Upper lobe of left lung (tissue), 4 donors: ENCODE results near the gene KCNAB1.

Source experiments
- EP300 ChIP-seq, 4 donors: sonication (generic); formaldehyde crosslinking; IDR thresholded peaks; one replicate each; pipeline ENCODE4 v1.5.1; 2017; ENCODE audit warnings: antibody characterized with exemption in 4 of 4, control low read depth in 2 of 4
- TF ChIP-seq, protein P1 (sequence below), 6 experiments: fragments of 450-650 bp in 4 of 6; fragments of 200-600 bp in 2 of 6; sonication (generic) in 2 of 6; IDR thresholded peaks; one replicate each; pipeline ENCODE4 v1.5.1; 2016 to 2019; ENCODE audit warnings: antibody characterized with exemption in 6 of 6

DNA sequence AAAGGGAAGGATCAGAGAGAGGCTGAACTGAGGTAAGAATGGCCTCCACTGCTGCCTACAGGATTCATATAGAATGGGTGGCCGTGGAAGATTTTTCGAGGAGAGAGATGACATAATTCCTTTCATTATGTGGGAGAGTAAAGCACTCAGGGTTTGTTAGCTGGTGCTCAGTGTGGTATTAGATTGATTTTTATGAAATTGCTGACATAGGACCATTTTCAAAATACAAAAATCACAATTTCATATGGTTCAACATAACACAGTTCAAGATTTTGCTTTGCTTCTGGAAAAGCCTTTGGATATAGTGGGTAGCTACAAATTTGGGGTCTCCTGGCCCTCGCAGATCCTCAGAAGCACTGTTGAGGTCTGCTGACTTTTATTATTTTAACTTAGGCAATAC is 95.4 kb downstream of the KCNAB1 start:
- TF ChIP-seq, protein P1, sequence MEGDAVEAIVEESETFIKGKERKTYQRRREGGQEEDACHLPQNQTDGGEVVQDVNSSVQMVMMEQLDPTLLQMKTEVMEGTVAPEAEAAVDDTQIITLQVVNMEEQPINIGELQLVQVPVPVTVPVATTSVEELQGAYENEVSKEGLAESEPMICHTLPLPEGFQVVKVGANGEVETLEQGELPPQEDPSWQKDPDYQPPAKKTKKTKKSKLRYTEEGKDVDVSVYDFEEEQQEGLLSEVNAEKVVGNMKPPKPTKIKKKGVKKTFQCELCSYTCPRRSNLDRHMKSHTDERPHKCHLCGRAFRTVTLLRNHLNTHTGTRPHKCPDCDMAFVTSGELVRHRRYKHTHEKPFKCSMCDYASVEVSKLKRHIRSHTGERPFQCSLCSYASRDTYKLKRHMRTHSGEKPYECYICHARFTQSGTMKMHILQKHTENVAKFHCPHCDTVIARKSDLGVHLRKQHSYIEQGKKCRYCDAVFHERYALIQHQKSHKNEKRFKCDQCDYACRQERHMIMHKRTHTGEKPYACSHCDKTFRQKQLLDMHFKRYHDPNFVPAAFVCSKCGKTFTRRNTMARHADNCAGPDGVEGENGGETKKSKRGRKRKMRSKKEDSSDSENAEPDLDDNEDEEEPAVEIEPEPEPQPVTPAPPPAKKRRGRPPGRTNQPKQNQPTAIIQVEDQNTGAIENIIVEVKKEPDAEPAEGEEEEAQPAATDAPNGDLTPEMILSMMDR (IDR thresholded peaks at IDR 0.05), result no peak
- no peak for TF ChIP-seq EP300 (IDR thresholded peaks at IDR 0.05)
